Mesendoderm (in vitro differentiated cells): ENCODE results near the gene AFAP1L1. TPM values are rescaled to one million over a fixed set of nuclear protein-coding genes. Genes with fewer than 3 reads are reported as not detected.
A peak's percentile ranks its signal among the peaks of the same experiment; 100 is the strongest.

ENCODE experiments used
- DNase-seq: peaks from one replicate; pipeline ENCODE4 v3.0.0; 2013
- H2AK5ac ChIP-seq: 2 replicates; pipeline ENCODE4 v1.6.1; 2013; ENCODE audit warnings: low read length, inconsistent platforms
- H2BK120ac ChIP-seq: 2 replicates; pipeline ENCODE4 v1.6.1; 2013; ENCODE audit warnings: low read depth, mild to moderate bottlenecking, low read length, moderate library complexity, mixed read lengths
- H2BK15ac ChIP-seq: replicated peaks from 2 replicates; pipeline ENCODE4 v1.6.1; 2013; ENCODE audit warnings: low read depth, mild to moderate bottlenecking, moderate library complexity
- H2BK5ac ChIP-seq: 2 replicates; pipeline ENCODE4 v1.6.1; 2013; ENCODE audit warnings: low read length, inconsistent platforms
- H3K18ac ChIP-seq: 2 replicates; pipeline ENCODE4 v1.6.1; 2013; ENCODE audit warnings: mild to moderate bottlenecking, low read length, mixed read lengths
- H3K23ac ChIP-seq: one replicate; pipeline ENCODE4 v1.6.1; 2013; ENCODE audit warnings: low read length
- H3K27ac ChIP-seq: 2 replicates; pipeline ENCODE4 v1.5.1; 2013; ENCODE audit warnings: low read depth, mild to moderate bottlenecking, inconsistent platforms, low read length, moderate library complexity
- H3K27me3 ChIP-seq: 2 replicates; pipeline ENCODE4 v1.6.1; 2013; ENCODE audit warnings: low read length, control low read depth, mild to moderate bottlenecking, inconsistent platforms; ENCODE audit not compliant: insufficient read depth, poor library complexity
- H3K36me3 ChIP-seq: 2 replicates; pipeline ENCODE4 v1.6.1; 2013; ENCODE audit warnings: low read length, inconsistent platforms; ENCODE audit not compliant: control insufficient read depth, insufficient read depth
- H3K4ac ChIP-seq: one replicate; pipeline ENCODE4 v1.6.1; 2013; ENCODE audit warnings: low read depth, mild to moderate bottlenecking, low read length, moderate library complexity
- H3K4me1 ChIP-seq: 2 replicates; pipeline ENCODE4 v1.6.1; 2013; ENCODE audit warnings: low read depth, low read length, inconsistent platforms; ENCODE audit not compliant: control insufficient read depth
- H3K4me2 ChIP-seq: 2 replicates; pipeline ENCODE4 v1.6.1; 2013; ENCODE audit warnings: low read length
- H3K4me3 ChIP-seq: 2 replicates; pipeline ENCODE4 v1.5.1; 2013; ENCODE audit warnings: mild to moderate bottlenecking, low read length
- H3K56ac ChIP-seq: one replicate; pipeline ENCODE4 v1.6.1; 2013; ENCODE audit warnings: low read length
- H3K79me1 ChIP-seq: 2 replicates; pipeline ENCODE4 v1.6.1; 2013; ENCODE audit warnings: low read length, inconsistent platforms
- H3K79me2 ChIP-seq: 2 replicates; pipeline ENCODE4 v1.6.1; 2013; ENCODE audit warnings: mild to moderate bottlenecking, low read length; ENCODE audit not compliant: control insufficient read depth, insufficient read depth
- H3K9ac ChIP-seq: 2 replicates; pipeline ENCODE4 v1.6.1; 2013; ENCODE audit warnings: low read length, inconsistent platforms
- H4K5ac ChIP-seq: one replicate; pipeline ENCODE4 v1.6.1; 2013; ENCODE audit warnings: low read length
- H4K8ac ChIP-seq: one replicate; pipeline ENCODE4 v1.6.1; 2013; ENCODE audit warnings: low read depth, mild to moderate bottlenecking, control low read depth, low read length, moderate library complexity
- WGBS: extraction: QIAGEN DNeasy Blood & Tissue Kit; methylation state at CpG from one replicate; pipeline ENCODE4 v1.1.7; 2013; ENCODE audit warnings: low lambda C conversion rate, missing lambda C conversion rate; ENCODE audit not compliant: insufficient coverage; ENCODE audit errors: extremely low coverage; 5-methylcytosine and 5-hydroxymethylcytosine counted together
- polyA plus RNA-seq, 2 experiments: library from polyadenylated mRNA; stranded (reverse); fragments of 200-250 nt; gene quantifications; one replicate each; pipeline ENCODE4 v1.2.3, GENCODE V29; 2013

AFAP1L1 gene
- polyA plus RNA-seq (2013, experiment 1 of 2): 2.1 TPM
- polyA plus RNA-seq (2013, experiment 2 of 2): 1.8 TPM

DNA sequence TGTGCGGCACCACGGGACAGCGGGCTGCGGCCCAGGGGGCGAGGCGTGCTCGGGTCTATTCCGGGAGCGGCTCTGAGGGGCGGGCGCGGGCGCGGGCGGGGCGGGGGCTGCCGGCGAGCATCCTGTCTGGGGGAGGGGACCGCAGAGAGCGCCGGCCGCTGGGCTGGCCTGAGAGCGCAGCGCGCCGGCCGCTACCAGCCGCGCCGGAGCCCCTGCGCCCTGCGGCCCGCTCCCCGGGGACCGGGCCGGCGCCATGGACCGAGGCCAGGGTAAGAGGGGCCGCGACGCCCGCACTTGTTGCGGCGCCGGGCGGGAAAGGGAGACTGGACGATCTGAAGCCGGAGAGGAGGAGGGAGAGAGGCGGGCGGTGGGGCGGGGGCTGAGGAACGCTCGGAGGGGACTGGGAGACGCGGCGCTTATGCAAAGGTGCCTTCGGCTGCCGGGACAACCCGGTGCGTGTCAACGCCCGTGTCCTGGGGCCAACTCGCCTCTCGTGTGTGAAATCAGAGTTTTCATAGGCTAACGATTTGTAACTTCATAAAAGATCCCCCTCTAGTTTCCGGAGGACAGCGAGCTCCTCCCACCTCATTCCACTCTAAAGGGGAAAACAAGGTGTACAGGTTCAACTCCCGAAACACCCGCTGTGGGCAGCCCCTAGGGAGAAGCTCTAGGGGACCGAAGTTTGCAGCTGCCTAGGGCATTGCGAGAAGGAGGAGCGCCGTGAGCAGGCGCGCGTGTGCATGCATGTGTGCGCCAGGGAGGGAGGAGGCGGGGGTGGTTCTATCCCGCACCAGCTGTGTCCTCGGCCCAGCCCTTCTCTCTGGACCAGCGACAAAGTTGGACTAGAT, at the start of gene AFAP1L1:
Gene AFAP1L1 (plus strand): TSS at position 144 of the 848 bp plus-strand sequence. CDS start 110 bp downstream, at position 254.
- Histone ChIP-seq H3K27me3 (peaks cover 7% of the 10 kb centered on the region), H4K8ac (no peak within 1 kb of the TSS), H3K56ac (peak within 1 kb of the TSS; percentile 85), H3K27ac (no peak within 1 kb of the TSS), H3K4me3 (peak within 1 kb of the TSS; percentile 64), H3K4ac (no peak within 1 kb of the TSS), H3K79me2 (no peaks in the 10 kb centered on the region), H4K5ac (no peak within 1 kb of the TSS), H3K4me1 (peaks cover 5% of the 10 kb centered on the region), H2BK120ac (no peak within 1 kb of the TSS), H3K23ac (peak within 1 kb of the TSS; percentile 45), H3K9ac (peak within 1 kb of the TSS; percentile 66), H3K18ac (peak within 1 kb of the TSS; percentile 39), H2AK5ac (no peak within 1 kb of the TSS), H2BK15ac (no peak within 1 kb of the TSS), H2BK5ac (no peak within 1 kb of the TSS), H3K79me1 (no peaks in the 10 kb centered on the region), H3K4me2 (peak within 1 kb of the TSS; percentile 94), H3K36me3 (no peaks in the 10 kb centered on the region)
- peak; percentile 38 for DNase-seq
- no CpG with 5 or more reads among the region's 81 CpGs for WGBS

DNA sequence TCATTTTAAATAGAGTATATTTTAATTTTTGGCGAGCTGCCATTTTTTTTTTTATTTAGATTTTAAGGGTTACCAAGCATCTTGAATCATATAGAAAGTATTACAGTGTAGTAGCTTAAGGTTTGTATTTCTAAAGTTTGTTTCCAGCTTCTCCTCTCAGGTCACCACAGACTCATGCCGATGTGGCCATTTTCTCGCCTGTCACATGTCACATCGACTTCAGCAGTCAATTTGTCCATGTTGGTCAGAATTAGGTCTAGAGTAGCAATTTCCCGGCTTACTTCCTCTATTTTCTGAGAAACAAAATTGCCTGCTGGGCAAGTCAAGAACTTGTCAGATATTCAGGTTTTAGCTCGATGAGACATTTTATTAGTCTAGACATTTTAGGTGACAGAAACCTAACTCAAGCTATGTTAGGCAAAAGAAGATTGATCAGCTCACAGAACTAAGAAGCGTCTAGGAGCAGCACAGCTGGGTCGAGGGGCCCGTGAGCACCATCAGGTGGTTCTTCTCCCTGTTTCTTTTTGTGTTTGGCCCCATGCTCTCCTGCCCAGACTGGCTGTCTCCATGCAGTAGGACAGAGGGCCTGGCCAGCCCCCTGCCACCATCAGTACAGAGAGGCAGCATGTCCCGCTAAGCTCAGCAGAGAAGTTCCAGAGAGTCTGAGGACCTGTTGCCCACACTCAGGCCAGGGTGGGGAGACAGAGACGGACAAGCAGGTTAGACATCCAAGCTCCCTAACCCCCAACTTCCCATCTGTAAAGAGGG, 48.4 kb upstream of the AFAP1L1 start:
- no peak for DNase-seq

GRCh38 chr5:149224282-149224681, 47.4 kb upstream of the AFAP1L1 start:
- Histone ChIP-seq H3K23ac (no peak overlapping the region), H4K5ac (no peak overlapping the region), H3K79me1 (no peaks in the 10 kb centered on the region), H2AK5ac (no peak overlapping the region), H3K4me2 (no peak overlapping the region), H3K4me1 (no peaks in the 10 kb centered on the region), H4K8ac (no peak overlapping the region), H2BK120ac (no peak overlapping the region), H3K36me3 (no peaks in the 10 kb centered on the region), H3K4ac (no peak overlapping the region), H3K27me3 (no peaks in the 10 kb centered on the region), H3K79me2 (no peaks in the 10 kb centered on the region), H2BK15ac (no peak overlapping the region), H3K56ac (no peak overlapping the region), H3K27ac (no peak overlapping the region), H2BK5ac (no peak overlapping the region), H3K9ac (no peak overlapping the region), H3K18ac (no peak overlapping the region), H3K4me3 (no peak overlapping the region)
- DNase-seq: no peak
- no CpG with 5 or more reads among the region's 5 CpGs for WGBS

More for the DNA sequence above, 48.4 kb upstream of the AFAP1L1 start:
- H3K4ac ChIP-seq: no peak overlapping the region
- no peak overlapping the region for H4K5ac ChIP-seq
- H3K27ac ChIP-seq: no peak overlapping the region
- H2BK15ac ChIP-seq: no peak overlapping the region
- no peak overlapping the region for H4K8ac ChIP-seq
- WGBS: no CpG with 5 or more reads among the region's 11 CpGs
- no peak overlapping the region for H3K4me3 ChIP-seq
- no peaks in the 10 kb centered on the region for H3K79me1 ChIP-seq
- no peaks in the 10 kb centered on the region for H3K27me3 ChIP-seq
- no peak overlapping the region for H3K18ac ChIP-seq
- no peak overlapping the region for H3K56ac ChIP-seq
- no peak overlapping the region for H3K4me2 ChIP-seq
- no peak overlapping the region for H2AK5ac ChIP-seq
- no peak overlapping the region for H3K9ac ChIP-seq
- H3K36me3 ChIP-seq: no peaks in the 10 kb centered on the region
- no peak overlapping the region for H2BK5ac ChIP-seq
- H2BK120ac ChIP-seq: no peak overlapping the region
- H3K4me1 ChIP-seq: no peaks in the 10 kb centered on the region
- H3K79me2 ChIP-seq: no peaks in the 10 kb centered on the region
- no peak overlapping the region for H3K23ac ChIP-seq

- Histone ChIP-seq H3K4me3 (no peak overlapping the region), H2BK15ac (no peak overlapping the region), H4K8ac (no peak overlapping the region), H3K4me1 (no peaks in the 10 kb centered on the region), H3K9ac (no peak overlapping the region), H3K18ac (no peak overlapping the region), H3K79me1 (no peaks in the 10 kb centered on the region), H2BK5ac (no peak overlapping the region), H3K27me3 (no peaks in the 10 kb centered on the region), H4K5ac (no peak overlapping the region), H2BK120ac (no peak overlapping the region), H2AK5ac (no peak overlapping the region), H3K36me3 (no peaks in the 10 kb centered on the region), H3K27ac (no peak overlapping the region), H3K4ac (no peak overlapping the region), H3K79me2 (no peaks in the 10 kb centered on the region), H3K56ac (no peak overlapping the region), H3K23ac (no peak overlapping the region), H3K4me2 (no peak overlapping the region)
- no CpG with 5 or more reads among the region's 2 CpGs for WGBS
- peak; percentile 13 for DNase-seq
Measured at GRCh38 chr5:149227168-149227826, 44.4 kb upstream of the AFAP1L1 start.

GRCh38 chr5:149228618-149229297, 42.9 kb upstream of the AFAP1L1 start:
- H3K56ac ChIP-seq: no peak overlapping the region
- no peak overlapping the region for H3K23ac ChIP-seq
- H3K27me3 ChIP-seq: no peaks in the 10 kb centered on the region
- H3K9ac ChIP-seq: no peak overlapping the region
- WGBS: no CpG with 5 or more reads among the region's 5 CpGs
- no peak overlapping the region for H3K4me3 ChIP-seq
- no peak overlapping the region for H3K27ac ChIP-seq
- no peak overlapping the region for H4K8ac ChIP-seq
- H2BK120ac ChIP-seq: no peak overlapping the region
- H2AK5ac ChIP-seq: no peak overlapping the region
- H3K4ac ChIP-seq: no peak overlapping the region
- H3K79me2 ChIP-seq: no peaks in the 10 kb centered on the region
- no peak overlapping the region for H4K5ac ChIP-seq
- no peak overlapping the region for H3K4me2 ChIP-seq
- no peaks in the 10 kb centered on the region for H3K4me1 ChIP-seq
- no peak overlapping the region for H3K18ac ChIP-seq
- H2BK5ac ChIP-seq: no peak overlapping the region
- H2BK15ac ChIP-seq: no peak overlapping the region
- no peaks in the 10 kb centered on the region for H3K79me1 ChIP-seq
- DNase-seq: peak; percentile 80
- H3K36me3 ChIP-seq: no peaks in the 10 kb centered on the region
